Activated CD4-positive, alpha-beta T cell treated with anti-CD3 and anti-CD28 coated beads for 48 hours (primary cell): ENCODE measurements around the gene OXSM.
A peak's percentile ranks its signal among the peaks of the same experiment; 100 is the strongest.

Source experiments
- DNase-seq: peaks from one replicate; pipeline ENCODE4 v3.0.0-alpha.2; 2020

OXSM gene

DNA sequence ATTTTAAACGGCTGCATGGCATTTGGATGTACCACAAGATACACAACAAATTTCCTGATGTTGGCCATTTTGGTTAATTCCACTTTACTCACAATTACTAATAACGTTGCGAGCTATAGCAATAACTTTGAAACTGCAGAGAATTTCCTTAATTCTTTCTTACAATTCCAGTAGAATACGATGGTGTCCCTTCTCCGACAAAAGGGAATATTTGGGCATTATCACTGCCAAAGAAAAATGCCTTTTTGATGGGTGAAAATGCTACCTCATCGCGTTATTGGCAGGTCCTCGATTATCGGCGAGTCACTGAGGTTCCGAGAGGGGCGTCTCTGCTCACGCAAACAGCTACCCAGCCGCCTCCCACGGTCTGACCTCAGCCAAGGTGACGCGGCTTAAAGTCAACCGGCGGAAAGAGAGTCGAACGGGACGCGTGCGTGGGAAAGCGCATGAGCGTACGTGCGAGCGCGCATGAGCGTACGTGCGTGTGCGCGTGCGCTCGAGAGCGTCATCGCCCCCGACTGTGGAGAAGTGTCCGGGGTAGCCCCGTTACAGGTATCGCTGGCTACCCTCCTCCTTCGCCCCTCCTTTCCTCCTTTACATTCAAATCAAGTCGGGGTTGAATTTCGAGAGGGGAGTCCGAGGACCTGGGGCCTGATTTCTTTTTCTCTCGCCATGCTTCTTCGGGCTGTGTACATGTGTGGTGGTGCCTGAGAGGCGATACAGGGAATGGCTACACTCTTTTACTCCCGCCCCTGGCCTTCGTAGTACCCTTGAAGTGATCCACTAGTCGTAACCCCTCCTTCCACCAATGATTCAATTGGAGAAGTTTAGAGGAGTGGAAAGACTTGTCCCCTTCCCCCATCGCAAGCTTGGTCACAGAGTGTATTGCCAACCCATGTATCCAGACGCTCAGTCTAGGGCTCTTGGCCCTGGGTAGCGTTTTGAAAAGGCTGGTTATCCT is at the start of gene OXSM:
TSS of gene OXSM (plus strand) at position 495 of the 961 bp plus-strand sequence. CDS start 931 bp downstream, outside the sequence.
- peak; percentile 96 for DNase-seq

DNA sequence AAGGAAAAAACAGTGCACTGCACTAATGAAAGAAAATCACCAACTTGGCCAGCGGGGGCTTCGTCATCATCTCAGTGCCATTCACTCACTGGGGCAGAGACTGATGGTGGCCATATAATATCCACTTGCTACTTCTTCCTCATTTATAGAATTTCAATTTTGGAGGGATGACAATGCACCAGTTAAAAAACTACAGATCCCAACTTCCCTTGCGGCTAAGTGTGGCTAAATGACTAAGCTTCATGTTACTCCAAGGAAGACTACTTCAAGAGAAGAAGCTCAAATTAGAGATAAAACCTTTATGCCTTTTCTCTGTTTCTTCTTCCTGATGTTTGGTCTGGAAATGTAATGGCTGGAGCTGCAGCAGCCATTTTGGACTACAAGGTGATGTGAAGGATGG is 45.4 kb upstream of the OXSM start:
- no peak for DNase-seq

DNA sequence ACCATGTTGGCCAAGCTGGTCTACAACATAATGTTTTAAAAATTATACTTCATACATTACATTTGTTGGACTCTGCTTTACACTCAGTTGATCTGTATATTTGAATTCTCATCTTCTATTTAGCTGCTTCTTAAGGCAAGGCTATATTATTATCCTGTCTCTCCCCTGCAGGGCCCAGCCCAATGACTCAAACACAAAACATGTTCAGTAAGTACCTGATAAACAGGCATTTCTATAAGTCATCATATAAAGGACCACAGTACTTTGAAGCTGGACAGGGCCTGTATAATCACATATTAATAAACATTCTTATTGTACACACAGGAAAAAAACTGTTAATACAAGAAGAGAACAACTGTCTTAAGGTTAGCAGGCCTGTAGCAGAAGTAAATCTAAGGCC is 42.9 kb upstream of the OXSM start:
- no peak for DNase-seq

DNA sequence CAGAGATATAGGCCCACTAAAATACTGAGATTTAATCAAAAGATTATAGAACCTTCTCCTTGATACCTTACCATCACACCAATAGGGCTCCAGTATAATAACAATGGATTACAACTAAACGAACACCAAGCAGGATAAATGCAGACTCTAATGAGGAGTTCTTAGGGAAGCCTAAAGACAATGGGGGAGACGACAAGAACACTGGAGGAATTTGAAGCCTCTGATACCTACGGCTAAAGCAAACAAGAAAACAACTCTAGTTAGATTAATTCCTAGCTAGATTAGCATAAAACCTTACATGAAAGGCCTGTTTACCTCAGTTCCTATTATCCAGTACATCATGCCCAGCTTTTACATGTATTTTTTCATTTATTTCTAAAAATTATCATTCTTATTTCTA is 41.7 kb upstream of the OXSM start:
- DNase-seq, result no peak

DNA sequence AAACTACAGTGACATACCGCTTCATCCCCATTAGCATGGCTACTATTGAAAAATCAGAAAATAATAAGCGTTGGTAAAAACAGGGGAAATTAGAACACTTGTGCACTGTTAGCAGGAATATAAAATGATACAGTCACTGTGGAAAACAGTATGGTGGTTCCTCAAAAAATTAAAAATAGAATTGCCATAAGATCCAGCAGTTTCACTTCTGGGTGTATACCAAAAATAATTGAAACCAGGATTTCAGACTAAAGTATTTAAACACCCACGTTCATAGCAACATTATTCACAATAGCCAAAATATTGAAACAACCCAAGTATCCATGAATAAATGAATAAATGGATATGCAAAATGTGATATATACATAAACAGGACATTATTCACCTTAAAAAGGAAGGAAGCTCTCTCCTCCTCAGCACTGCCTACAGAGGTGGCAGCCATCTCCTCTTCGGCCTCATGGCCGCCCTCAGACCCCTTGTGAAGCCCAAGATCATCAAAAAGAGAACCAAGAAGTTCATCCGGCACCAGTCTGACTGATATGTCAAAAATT is 40.8 kb upstream of the OXSM start:
- no peak for DNase-seq

DNA sequence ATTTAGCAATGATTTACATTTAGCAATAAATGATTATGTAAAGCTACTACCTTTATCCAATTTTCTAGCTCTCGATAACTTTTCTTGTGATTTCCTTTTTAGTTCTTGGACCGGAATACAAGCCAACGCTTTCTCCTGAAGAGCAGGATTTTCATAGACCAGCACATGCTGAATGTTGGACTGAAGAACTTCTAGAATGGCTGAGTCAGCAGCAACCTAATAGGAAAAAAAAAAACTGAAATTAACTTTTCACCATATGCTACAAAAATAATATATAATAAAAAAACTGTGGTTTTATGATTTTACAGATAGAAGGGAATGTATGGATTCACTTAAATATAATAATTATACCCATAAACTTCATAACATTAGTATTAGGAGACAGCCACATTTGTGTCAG is 38.8 kb upstream of the OXSM start:
- no peak for DNase-seq

DNA sequence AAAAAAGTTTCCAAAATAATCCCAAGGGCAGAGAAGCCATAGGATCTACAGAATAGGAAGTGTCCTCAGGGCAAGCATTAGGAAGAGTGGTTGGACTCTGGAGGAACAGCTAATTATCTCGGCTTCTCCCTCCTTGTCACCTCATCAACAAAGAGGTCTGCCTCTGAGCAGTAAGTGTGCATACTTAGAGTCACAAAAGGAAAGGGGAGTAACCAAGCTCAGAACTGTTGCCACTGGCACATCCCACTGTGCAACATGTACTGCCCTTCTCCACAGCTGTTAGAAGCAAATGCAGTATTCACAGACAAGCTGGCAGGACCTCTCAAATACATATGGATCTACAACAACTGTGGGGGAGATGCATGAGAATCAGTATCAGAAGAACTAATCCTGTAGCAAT is 38.2 kb upstream of the OXSM start:
- no peak for DNase-seq

DNA sequence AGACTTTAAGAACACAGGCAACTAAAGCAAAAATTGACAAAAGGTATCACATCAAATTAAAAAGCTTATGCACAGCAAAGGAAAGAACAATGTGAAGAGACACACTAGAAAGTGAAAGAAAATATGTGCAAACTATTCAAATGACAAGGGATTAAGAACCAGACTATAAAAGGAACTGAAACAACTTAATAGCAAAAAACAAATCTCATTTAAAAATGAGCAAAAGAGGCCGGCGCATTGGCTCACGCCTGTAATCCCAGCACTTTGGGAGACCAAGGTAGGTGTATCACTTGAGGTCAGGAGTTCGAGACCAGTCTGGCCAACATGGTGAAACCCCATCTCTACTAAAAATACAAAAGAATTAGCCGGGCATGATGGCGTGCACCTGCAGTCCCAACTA is 21.0 kb upstream of the OXSM start:
- DNase-seq, result no peak

DNA sequence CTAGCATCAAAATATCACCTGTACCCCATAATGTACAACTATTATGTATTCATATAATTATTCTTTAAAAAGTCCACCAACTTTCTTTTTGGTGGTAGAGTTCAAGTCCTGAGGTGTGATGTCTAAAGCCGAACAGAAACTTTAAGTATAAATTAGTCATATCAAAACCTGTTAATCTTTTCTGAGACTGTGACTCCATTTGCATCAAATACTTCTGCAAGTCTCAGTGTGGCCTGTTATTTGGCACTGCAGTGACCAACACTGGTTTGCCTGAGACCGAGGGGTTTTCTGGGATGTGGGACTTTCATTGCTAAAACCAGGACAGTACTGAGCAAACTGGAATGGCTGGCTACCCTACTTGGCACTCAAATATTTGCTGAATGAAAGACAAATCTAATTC is 14.0 kb upstream of the OXSM start:
- DNase-seq, result no peak

DNA sequence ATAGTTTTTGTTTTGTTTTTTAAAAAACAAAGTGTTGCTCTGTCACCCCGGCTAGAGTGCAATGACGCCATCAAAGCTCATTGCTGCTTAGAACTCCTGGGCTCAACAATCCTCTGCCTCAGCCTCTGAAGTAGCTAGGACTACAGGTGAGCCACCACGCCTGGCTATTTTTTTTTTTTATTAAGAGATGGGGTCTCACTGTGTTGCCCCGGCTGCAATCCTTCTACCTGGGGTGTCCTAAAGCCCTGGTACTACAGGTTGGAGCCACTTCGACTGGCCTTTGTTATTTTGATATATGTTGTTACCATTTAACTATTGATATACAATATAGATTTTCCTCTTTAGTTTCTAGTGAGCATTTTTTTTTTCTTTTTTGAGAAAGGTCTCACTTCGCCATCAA is 9.3 kb upstream of the OXSM start:
- DNase-seq, result no peak

DNA sequence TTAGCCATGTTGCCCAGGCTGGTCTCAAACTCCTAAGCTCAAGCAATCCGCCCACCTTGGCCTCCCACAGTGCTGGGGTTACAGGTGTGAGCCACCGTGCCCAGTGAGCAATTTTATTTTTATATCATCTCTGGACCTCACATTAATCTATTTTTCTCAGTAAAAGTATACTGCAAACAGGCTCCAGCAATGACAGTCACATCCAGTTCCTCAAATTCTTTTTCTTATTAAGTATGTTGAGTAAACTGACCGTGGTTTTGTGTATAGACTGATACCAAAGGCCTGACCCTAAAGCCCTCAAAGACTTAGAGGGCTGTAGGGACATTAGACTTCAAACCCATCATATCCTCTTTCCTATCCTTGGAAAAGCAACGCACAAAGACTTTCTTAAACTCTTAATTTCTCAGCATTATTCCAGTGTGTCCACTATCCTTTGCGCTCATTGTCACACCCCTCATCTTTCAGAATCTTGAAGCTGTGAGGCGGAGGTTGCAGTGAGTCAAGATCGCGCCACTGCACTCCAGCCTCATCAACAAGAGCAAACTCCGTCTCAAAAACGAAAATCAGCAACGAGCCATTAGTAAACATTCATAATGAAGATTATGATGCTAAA is 8.6 kb upstream of the OXSM start:
- DNase-seq, result no peak

DNA sequence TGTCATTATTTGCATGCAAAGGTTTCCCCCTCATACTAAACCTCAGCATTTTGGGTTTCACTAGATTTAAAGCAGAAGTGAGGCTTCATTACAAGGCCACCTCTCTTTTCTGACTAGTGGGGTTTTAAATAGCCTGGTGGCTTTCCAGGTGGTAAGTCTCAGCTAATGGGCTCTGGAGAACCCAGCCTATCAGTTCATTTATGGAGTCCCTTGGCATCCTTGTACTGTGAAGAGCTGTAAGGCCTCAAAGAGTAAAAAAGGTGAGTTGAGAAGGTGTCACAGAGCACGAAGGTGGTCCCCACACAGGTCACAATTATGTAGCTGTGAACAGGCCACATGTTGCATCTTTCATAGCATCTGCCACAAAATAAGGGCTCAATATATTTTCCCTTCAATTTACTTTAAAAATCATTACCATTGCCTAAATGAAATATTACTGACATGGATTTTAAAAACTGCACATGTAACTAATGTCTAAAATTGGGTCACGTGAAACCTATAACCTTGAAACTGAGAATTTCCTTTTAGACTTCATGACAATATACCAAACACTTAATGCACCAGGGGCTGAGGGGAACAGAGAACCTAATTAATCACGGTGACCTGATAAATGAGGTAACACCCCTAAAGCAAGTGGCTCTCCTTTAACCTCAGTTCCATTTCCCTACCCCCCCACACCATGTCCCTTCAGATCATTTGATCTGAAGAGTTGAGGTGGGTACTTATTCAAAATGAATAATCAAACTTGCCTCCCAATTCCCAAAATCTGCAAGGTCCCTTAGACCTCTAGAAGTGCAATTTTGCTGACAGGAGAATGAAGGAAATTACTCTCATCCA is 7.9 kb upstream of the OXSM start:
- DNase-seq, result no peak

DNA sequence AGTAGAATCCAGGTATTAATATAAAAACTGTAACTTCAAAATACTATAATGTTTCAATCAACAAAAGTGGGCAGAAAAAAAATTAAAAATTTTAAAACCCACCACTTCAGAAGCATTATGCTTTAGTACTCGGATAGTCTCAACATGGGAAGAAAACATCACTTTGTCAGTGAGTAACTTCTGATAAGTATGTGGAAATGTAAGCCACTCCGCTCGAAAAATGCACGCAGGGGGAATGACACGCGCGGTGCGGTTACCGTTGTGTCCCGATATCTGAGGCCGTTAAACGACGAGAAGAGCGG is 7.3 kb upstream of the OXSM start:
- DNase-seq, result no peak

DNA sequence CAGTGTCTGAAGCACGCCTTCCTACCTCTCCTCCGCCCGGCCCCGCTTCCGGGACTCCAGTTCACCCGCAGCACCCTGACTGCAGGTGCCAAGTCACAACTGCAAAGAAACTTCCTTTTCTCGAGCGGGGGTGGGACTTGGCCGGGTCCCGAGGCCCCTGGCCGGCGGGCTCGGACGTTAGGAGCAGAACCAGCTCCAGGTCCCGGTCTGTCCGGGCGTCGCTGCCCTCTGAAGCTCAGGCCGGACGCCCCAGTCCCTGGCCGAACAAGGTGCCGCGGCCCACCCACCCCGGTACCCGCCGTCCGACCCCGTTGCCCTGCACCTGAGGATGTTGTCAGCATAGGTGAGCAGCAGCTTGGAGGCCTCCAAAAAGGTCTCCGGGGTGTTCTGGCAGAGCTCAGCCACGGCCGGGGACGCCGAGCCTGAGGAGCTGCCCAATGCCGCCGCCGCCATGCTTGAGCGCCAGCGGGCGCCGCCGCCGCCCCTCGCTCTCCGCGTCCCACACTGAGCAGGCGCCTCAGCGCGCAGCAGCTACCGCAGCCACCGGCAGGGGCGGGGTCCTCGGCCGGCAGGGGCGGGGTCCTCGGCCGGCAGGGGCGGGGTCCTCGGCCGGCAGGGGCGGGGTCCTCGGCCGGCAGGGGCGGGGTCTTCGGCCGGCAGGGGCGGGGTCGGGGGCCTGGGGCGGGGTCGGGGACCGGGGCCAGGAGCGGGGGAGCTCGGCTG is 6.8 kb upstream of the OXSM start, which contains the start of gene NGLY1:
TSS of gene NGLY1 (minus strand) at position 506 of the 723 bp plus-strand sequence. CDS start at position 453, 53 bp downstream.
- peak; percentile 88 for DNase-seq

DNA sequence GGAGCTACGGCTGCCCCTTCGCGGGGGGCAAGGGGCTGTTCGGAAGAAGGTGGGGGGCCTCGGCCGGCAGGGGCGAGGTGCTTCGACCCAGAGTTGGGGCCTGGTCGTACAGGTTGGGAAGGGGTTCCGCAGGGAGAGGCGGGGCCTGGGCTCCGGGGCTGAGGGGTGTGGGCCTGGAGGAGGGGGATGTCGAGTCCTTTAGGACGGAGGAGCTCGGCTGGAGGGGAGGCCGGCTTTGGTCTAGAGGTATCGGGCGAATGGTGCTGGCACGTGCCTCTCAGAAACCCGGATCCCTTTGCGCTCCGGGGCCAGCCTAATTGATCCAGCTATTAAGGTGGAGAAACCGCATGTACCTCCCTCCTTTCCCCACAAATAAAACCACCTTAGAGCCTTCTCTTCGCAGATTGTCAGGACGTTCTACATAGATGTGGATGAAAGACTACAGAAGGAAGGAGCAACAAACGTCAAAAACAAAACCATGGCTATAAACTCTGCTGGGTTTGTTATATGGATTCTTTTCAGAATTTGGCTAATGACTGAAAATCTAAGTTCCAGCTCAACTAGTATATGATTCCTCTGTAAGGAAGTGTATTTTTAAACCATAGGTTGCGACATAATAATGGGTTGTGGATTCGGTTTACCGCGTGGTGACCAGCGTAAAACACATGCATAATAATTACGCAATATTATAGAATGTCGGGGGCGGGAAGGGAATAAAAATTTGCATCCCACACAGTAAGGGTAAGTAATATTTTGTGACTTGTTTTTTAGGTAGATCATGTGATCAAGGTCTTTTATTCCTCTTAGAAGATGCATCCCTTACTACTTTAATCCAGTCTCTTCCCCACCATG is 6.0 kb upstream of the OXSM start:
- no peak for DNase-seq

DNA sequence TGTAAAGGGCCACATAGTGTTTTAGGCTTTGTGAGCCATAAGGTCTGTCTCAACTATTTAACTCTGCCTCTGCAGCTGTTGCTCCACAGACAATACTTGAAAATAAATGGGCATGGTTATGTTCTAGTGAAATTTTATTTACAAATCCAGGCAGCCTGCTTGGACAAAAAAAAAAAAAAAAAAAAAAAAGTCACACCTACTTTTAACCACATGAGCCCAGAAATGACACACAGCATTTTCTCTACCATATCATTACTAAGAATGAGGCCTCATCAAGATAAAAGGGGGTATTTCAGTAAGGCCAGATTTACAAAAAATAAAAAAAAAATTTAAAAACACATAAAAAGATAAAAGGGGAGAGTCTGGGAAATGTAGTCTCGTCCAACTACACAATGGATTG is 4.9 kb upstream of the OXSM start:
- DNase-seq, result no peak

DNA sequence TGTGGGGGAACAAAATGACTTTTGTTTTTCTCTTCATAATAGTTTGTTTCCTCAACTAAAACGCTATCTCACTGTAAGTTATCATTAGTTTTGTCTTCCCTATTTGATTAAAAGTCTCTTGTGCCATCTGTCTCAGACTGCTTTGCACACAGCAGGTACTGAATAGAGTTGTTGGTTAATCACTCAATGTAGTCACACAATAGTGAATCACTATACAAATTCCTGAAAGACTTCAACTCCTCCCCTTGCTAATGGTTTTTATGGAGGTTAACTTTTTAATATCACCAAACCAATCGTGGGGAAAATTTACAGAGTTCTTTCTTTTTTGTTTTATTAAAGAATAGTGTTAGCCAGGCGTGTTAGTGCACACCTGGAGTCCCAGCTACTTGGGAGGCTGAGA is 4.1 kb upstream of the OXSM start:
- no peak for DNase-seq

DNA sequence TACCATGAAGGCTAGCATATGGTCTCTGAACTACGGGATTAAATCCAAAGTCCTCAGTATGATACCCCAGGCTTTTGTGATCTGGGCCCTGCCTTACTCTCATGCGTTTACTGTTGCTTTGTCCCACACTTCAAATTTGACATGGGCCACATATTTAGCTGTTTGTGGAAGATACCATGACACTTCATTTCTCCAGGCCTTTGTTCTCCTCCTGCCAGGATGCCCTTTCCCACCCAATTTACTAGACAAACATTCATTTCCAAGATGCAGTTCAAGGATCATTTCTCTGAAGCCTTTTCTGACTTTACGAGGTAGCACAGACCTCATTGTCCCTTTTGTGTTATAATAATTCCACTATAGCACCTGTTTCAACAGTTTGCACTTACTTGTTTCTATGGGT is 2.2 kb upstream of the OXSM start:
- DNase-seq, result no peak

DNA sequence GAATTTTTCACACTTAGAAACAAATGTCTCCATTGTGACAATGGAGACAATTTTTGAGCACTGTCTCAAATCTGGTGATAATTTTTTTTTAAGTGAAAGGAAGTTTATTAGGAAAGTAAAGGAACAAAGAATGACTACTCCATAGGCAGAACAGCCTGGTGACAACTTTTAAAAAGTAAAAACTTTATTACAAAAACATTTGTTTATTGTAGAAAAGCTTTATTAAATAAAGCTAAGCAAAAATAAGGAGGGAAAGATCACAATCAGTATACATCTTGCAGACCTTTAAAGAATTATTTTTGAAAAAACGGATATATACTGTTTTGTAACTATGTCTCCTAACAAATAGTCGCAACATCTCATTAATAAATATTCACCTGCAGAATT is 688 bp upstream of the OXSM start:
- no peak for DNase-seq

DNA sequence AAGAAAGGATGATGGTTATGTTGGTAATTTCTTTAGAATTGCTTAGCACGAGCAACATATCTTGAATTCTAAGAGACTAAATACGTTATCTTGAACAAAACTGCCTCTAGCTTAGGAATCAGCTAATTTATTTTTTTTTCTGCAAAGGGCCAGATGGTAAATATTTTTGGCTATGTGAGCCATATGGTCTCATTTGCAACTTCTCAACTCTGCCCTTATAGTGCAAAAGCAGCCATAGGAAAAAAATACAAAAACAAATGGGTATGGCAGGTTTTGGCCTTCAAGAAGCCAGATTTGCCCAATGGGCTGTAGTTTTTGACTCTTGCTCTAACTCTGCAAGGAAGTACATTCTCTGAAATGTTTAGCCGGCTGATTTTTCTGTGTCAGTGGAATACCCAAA is 11.9 kb downstream of the OXSM start:
- DNase-seq, result no peak

DNA sequence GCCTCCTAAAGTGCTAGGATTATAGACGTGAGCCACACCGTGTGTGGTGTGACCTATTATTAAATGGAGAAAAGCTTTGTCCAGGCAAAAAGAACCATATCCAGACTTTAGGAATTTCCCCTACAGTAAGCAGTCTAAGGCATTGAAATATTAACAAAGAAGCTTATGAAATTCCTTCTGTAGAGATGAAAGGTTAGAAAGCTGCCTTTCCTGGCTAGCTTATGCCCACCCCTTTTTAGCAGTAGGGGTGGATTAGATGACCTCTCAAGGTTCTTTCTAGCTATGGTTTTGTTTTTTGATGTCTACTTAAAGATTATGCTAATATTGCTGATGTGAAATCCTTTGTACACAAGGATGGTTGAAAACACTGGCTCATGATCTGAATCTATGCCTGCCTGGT is 13.9 kb downstream of the OXSM start:
- DNase-seq, result no peak

DNA sequence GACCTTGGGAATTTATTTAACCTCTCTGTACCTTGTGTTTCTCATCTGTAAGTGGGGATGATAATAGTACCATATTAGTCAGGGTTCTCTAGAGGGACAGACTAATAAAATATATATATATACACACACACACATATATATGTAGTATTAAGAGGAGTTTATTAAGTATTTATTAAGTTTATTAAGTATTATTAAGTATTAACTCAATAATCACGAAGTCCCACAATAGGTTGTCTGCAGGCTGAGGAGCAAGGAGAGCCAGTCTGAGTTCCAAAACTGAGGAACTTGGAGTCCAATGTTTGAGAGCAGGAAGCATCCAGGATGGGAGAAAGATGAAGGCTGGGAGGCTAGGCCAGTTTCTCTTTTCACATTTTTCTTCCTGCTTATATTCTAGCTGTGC is 14.8 kb downstream of the OXSM start:
- DNase-seq, result no peak
